Right atrium auricular region (tissue), 2 donors: Measurements from ENCODE around the gene CSF3. TPM values are rescaled to one million over a fixed set of nuclear protein-coding genes. Genes with fewer than 3 reads are reported as not detected.
"Not testable (repeated sequence)": the region's sequence is repeated elsewhere in the genome, so short reads cannot be mapped to it uniquely, and the experiment has no call there.

ENCODE experiments used
- DNase-seq: peaks from one replicate; pipeline ENCODE4 v3.0.0-alpha.2; 2019; ENCODE audit warnings: low spot score
- H3K27ac ChIP-seq, 2 donors: fragments of 200-600 bp; sonication (generic); 1 replicate in 1 of 2; 2 replicates in 1 of 2; pipeline ENCODE4 v1.5.1; 2016 to 2019
- H3K27me3 ChIP-seq, 2 donors: fragments of 200-600 bp; sonication (generic); one replicate each; pipeline versions ENCODE4 v1.5.1 to v1.6.0; 2017 to 2019
- H3K36me3 ChIP-seq: fragments of 200-600 bp; sonication (generic); one replicate; pipeline ENCODE4 v1.5.1; 2016
- H3K4me1 ChIP-seq, 2 donors: fragments of 200-600 bp; sonication (generic); one replicate each; pipeline versions ENCODE4 v1.5.1 to v1.6.0; 2017 to 2019
- H3K4me3 ChIP-seq, 2 donors: fragments of 200-600 bp; sonication (generic); 1 replicate in 1 of 2; 2 replicates in 1 of 2; pipeline ENCODE4 v1.5.1; 2017 to 2019; ENCODE audit warnings: mild to moderate bottlenecking in 1 of 2, moderate library complexity in 1 of 2
- H3K9me3 ChIP-seq, 2 donors: fragments of 200-600 bp; sonication (generic); one replicate each; pipeline ENCODE4 v1.5.1; 2019
- CTCF ChIP-seq, 2 donors: fragments of 200-600 bp; sonication (generic); IDR thresholded peaks; one replicate each; pipeline ENCODE4 v1.5.1; 2019; ENCODE audit warnings: antibody characterized with exemption in 2 of 2
- total RNA-seq, 2 donors: library from RNA; depleted of rRNA; stranded (reverse); fragments of >200 nt; gene quantifications; one replicate each; pipeline ENCODE4 v1.1.0, GENCODE V29; 2016

Gene CSF3
- total RNA-seq, 2 donors from 2014 or later, result 1.3 TPM; not detected in 1

GRCh38 chr17:40005520-40005919 lies 9.7 kb upstream of the CSF3 start:
- Histone ChIP-seq H3K27ac (no peak overlapping the region), H3K27me3 (no peaks in the 10 kb centered on the region), H3K36me3 (no peaks in the 10 kb centered on the region), H3K9me3 (no peaks in the 10 kb centered on the region), H3K4me1 (no peaks in the 10 kb centered on the region), H3K4me3 (no peak overlapping the region)
- no peak for TF ChIP-seq CTCF (IDR thresholded peaks at IDR 0.05)
- no peak for DNase-seq

- H3K27me3 ChIP-seq, H3K36me3 ChIP-seq, H3K27ac ChIP-seq, H3K4me3 ChIP-seq, DNase-seq, H3K9me3 ChIP-seq: not testable (repeated sequence)
- H3K4me1 ChIP-seq, result peaks cover 0 to 27% of the 10 kb centered on the region in 2 donors
These were observed 4.2 kb upstream of the CSF3 start for GRCh38 chr17:40010946-40011500.

GRCh38 chr17:40012017-40012647 lies 3.1 kb upstream of the CSF3 start:
- not testable (repeated sequence) for H3K9me3 ChIP-seq, H3K27me3 ChIP-seq, DNase-seq, H3K4me3 ChIP-seq, H3K27ac ChIP-seq, H3K36me3 ChIP-seq
- H3K4me1 ChIP-seq, result peaks cover 0 to 28% of the 10 kb centered on the region in 2 donors

GRCh38 chr17:40014375-40014980 lies 762 bp upstream of the CSF3 start:
- no peak for TF ChIP-seq CTCF (IDR thresholded peaks at IDR 0.05)
- peaks cover 0 to 52% of the 10 kb centered on the region in 2 donors for H3K4me1 ChIP-seq
- peaks cover 3% of the 10 kb centered on the region for H3K36me3 ChIP-seq
- no peak for DNase-seq
- peak overlapping the region; percentile 0 to 61 for H3K27ac ChIP-seq
- no peaks in the 10 kb centered on the region for H3K27me3 ChIP-seq
- H3K9me3 ChIP-seq, result no peaks in the 10 kb centered on the region
- no peak overlapping the region for H3K4me3 ChIP-seq

- Histone ChIP-seq H3K36me3 (peaks cover 16% of the 10 kb centered on the region), H3K27ac (peak overlapping the region in 1 of 2 donors; percentile 7), H3K4me3 (no peak overlapping the region), H3K4me1 (peaks cover 0 to 54% of the 10 kb centered on the region in 2 donors), H3K9me3 (no peaks in the 10 kb centered on the region), H3K27me3 (no peaks in the 10 kb centered on the region)
- DNase-seq, result no peak
- TF ChIP-seq CTCF (IDR thresholded peaks at IDR 0.05), result no peak
These were observed 1.1 kb downstream of the CSF3 start for GRCh38 chr17:40015998-40016985.

- Histone ChIP-seq H3K27me3 (no peaks in the 10 kb centered on the region), H3K36me3 (peaks cover 29% of the 10 kb centered on the region), H3K4me3 (no peak overlapping the region), H3K27ac (peak overlapping the region in 1 of 2 donors; percentile 56), H3K4me1 (peaks cover 0 to 59% of the 10 kb centered on the region in 2 donors), H3K9me3 (no peaks in the 10 kb centered on the region)
- no peak for DNase-seq
- TF ChIP-seq CTCF (IDR thresholded peaks at IDR 0.05), result no peak
These were observed 2.3 kb downstream of the CSF3 start for GRCh38 chr17:40017422-40018080.
